Stimulated activated CD8-positive, alpha-beta memory T cell treated with anti-CD3 and anti-CD28 coated beads, Interleukin-15, amount 100 ng/mL, for 48 hours (primary cell): ENCODE data around the gene CXCL9.
"Not testable (repeated sequence)": the region's sequence is repeated elsewhere in the genome, so short reads cannot be mapped to it uniquely, and the experiment has no call there.

ENCODE experiments used
- DNase-seq, 2 donors: peaks; one replicate each; pipeline ENCODE4 v3.0.0-alpha.2; 2020; ENCODE audit warnings: low read depth in 2 of 2

CXCL9 gene

DNA sequence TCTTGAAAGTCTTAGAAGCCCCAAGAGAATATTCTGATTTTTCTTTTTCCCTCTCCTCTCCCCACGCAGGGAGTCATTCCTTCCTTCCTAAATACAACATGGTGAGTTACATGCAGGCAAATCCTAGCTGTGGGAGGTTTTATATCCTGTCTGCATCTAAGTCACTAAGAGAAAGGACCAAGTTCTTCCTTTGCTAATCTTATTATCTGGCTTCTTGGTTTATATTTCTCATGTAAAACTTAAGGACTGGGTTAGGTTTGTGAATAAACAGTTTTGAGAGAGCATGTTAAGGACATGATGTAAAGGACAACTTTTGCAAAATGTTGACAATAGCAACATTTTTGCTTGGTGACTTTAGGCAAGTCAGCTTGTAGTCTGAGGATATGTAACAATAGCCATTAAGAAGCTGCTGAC is 5.1 kb upstream of the CXCL9 start:
- DNase-seq, result no peak

DNA sequence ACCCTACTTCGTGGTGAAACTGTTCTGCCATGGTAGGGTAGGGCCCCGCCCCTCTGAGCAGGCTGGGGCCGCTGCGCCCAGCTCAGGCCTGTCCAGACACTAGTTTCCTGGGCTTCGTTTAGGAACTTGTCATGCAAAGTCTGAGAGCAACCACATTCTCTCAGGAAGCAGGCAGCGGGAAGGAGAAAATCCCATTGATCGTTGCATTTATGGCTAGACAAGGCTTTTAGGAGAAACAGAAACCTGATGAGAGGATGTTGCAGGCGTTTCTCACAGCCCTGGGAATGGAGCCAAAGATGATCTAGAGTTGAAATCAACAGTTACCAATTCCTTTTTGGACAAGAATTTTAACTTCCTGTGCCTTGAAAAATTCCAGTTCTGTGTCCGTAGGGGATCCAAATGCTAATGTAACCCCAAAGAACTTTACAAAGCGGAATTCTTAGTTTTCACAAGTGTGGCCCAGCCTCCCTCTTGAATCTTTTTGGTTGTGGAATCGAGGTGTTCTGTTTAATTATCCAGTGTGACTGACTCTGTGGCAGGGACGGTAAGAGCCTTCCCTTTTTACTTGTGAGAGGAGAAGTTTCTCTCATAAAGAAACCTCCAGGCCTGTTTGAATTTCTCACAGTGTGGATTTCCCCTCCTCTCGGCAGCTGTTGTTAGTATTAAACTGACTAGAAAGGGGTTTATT is 4.5 kb upstream of the CXCL9 start:
- no peak for DNase-seq

DNA sequence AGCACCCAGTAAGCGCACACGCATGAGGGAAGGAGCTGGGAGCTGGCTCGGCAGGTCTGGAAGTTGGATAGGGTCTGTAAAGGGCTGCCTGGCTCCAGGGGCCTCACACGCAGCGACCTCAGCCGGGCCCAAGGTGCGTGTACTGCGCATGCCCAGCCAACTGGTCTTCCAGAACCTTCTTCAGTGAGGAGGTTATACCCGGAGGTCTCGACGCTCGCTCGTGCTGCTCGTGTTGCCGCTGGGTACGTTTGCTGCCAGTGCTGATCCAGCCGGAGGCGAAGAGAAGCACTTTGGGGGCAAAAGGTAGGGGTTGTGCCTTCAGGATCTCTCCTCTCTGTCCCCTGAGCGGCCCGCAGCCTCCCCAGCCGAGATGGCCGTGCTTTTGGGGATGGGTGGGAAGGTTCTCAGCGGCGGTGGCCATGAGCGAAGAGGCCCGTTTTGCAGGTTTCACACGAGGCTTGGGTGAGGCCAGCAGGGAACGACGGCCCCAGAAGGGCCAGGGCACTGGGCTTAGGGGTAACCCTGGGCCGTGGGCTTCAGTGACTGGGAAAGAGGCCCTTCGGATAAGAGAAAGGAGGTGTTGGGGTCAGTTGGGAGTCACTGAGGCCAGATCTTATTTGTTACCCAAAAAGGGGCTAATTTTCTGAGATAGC is 3.8 kb upstream of the CXCL9 start:
- no peak for DNase-seq

DNA sequence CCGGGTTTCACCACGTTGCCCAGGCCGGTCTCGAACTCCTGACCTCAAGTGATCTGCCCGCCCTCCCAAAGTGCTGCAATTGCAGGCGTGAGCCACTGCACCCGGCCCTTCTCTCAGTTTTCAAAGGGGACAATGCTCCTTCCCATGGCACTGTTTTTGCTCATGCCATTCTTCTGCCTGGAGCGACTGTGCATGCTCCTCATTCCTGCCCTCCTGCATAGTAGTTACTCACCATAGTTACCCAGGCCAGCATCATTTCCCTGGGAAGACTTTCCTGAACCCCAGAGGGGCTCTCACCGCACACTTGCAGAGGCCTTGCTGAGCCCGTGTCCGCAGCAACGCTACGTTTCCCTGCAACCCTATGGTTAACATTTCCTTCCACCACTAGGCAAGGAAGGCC is 3.3 kb upstream of the CXCL9 start:
- DNase-seq, result no peak

DNA sequence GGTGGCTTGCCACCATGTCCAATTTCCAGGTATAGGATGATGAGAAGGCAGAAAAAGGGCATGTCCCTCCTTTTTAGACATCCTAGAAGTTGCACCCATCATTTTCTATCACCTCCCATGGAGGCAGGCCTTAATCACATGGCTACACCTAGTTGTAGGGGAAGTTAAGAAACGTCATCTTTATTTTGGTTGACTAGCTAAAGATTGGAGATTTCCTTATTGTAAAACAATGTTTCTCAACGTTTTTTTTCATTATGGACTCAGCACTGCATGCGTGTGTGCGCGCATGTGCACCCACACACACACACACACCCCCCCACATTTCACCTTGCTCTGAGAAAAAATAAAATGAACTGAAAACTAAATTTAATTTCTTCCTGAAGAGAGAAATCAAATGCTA is 2.0 kb upstream of the CXCL9 start:
- no peak for DNase-seq

DNA sequence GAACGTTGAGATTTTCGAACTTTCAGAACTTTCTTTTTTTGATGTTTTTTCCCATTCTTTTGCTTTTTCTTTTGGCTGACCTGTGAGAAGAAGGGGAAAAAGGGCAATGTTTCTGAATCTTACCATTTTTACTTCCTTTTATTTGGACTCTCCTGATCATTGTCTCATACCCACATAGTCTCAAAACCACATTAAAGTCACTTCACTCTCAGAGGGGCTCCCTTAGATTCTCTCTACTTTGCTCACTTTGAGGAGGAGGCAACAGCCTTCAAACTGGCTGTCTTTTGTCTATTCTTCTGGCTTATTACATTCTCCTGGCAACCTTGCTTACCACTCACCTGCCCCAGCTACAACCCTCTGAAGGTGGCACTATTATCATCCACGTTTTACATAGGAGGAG is 3.7 kb downstream of the CXCL9 start:
- DNase-seq, result no peak

DNA sequence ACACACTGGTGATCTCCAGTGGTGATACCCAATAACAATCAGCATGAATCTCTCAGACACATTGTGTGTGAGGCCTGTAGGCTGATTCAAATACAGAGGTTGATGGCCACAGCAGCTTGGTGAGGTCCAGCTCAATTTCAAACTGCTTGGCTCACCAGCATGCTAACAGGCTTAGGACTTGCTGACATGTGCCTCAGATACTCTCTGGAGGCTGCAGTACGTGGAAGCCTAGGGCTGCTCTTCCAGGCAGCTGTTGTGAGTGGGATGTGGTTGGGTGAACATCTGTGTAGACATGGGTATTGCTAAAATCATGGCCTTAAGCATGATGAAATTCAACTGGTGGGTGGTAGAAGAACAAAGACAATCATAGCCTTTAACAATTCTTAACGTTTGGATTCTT is 4.3 kb downstream of the CXCL9 start:
- DNase-seq, result no peak

DNA sequence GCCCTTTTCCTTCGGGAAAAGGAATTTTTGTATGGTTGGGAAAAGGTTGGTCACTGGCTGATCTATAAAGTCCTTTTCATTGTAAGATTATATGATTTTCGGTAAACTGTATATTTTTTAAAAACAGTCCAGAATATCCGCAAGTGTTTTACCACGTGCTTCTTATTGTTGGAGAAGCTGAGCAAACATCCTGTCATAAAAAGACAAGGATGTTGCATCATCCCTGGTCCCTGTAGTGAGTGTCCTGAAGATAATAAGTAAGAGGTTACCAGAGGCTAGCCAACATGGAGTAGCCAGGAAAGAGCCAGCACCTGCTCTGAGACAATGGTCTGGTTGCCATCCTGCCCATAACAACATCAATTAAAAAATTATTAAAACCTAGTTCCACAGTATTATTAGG is 5.1 kb downstream of the CXCL9 start:
- no peak for DNase-seq

DNA sequence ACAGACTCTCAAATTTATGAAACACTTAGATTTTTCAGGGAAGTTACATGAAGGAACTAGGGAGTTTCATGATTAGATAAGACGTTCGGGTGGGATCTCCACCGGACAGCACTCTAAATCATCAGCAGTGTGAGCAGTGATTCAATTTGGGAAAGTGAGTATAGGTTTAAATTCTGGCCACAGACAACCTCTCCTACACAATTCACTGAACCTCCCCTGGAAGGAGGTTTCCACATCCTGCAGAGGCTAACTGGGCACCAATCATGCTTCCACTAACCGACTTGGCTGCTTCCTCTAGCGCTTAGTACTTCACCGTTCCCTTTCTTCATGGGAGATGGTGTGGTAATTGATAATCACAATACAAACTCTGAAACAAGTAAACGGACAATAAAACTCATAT is 5.6 kb downstream of the CXCL9 start:
- DNase-seq, result no peak

DNA sequence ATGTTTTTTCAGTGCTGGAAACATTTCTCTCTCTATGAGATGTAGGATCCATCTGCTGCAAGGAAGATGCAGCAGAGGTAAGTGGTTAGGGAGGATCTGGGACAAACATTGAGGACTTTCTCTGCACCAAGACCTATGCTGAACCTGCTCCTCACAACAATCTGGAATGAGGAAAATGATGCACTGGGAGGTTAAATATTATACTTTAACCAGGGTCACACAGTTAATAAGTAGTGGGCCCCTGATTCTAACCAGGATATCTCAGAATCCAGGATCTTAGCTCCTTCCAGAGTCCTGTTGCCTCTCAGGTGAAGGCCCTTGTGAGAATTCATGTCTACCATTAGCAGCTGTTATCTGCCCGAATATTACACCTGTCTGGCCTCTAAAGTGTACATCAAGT is 7.0 kb downstream of the CXCL9 start:
- DNase-seq, result no peak

DNA sequence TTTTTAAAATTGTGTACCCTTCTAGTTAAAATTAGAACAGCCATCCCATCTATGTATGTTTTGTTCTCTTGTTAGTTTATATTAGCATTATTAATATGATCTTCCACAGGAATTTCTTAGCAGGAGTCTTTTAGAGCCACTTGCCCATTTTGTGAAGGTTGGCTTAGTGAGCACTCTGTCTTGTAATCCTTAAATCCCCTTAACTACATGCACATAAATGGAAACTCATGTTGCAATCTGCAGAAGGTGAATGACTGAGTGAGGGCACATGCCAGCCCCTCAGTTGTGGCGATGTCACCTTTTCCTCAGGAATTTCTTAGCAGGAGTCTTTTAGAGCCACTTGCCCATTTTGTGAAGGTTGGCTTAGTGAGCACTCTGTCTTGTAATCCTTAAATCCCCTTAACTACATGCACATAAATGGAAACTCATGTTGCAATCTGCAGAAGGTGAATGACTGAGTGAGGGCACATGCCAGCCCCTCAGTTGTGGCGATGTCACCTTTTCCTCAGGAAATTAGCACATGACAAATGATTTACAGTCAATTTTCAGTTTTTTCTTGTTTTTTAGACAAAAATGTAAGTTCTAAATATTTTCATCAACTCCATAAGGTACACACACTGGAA is 8.7 kb downstream of the CXCL9 start:
- not testable (repeated sequence) for DNase-seq

DNA sequence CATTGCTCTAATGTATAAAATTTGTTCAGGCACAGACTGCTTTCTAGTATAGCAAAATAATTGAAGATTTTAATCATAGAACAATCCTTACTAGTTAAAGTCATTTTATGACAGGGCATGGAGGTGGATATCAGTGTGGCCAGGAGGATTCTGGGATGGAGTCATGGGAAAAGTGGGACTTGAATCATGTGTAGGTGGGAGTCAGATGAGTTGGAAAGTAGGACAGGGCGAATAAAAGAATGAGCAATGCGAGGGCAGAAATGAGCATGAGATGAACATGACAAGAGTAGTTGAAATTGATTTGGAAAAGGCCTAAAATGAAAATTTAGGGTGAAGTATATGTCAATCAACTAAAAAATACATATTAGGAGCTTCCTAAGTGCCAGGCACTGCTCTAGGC is 9.4 kb downstream of the CXCL9 start:
- DNase-seq, result no peak

DNA sequence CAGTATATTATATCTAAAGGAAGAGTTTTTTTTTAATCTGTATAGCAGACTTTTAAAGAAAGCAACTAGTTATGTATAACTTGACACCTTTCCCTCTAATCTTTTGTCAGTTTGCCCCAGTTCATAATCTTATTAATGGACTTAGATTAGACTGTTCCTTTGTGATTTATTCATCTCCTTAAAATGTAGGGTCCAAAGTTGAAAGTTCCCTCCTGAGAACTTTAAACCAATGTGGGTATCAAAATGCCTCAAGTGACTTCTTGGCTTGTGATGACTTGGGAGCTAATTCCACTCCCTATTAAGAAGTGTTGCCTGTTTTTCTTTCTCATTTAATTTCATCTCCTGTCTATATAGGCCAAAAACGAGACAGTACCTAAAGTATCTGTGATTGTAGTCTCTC is 10.2 kb downstream of the CXCL9 start:
- no peak for DNase-seq

DNA sequence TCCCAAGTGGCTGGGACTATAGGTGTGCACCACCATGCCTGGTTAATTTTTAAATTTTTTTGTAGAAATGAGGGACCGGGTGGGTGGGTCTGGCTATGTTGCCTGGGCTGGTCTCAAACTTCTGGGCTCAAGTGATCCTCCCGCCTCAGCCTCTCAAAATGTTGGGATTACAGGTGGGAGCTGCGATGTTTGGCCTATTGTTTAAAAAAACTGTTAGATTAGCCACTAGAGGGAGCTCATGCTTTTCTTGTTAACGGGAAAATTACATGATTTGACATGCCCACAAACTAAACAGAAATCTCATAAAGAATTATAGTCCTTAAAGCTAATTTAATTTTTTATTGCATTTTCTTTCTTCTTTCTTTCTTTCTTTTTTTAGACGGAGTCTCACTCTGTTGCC is 11.6 kb downstream of the CXCL9 start:
- no peak for DNase-seq

DNA sequence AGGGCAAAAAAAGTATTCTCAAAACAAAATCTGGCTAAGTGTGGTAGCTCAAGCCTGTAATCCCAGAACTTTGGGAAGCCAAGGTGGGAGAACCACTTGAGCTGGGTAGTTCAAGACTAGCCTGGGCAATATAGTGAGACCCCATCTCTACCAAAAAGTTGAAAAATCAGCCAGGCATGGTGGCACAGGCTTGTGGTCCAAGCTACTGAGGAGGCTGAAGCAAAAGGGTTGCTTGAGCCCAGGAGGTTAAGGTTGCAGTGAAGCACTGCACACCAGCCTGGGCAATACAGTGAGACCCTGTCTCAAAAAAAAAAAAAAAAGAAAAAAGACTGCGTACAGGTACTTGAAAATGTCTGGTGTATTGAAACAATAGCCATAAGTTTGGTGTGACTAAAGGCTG is 14.8 kb downstream of the CXCL9 start:
- no peak for DNase-seq

DNA sequence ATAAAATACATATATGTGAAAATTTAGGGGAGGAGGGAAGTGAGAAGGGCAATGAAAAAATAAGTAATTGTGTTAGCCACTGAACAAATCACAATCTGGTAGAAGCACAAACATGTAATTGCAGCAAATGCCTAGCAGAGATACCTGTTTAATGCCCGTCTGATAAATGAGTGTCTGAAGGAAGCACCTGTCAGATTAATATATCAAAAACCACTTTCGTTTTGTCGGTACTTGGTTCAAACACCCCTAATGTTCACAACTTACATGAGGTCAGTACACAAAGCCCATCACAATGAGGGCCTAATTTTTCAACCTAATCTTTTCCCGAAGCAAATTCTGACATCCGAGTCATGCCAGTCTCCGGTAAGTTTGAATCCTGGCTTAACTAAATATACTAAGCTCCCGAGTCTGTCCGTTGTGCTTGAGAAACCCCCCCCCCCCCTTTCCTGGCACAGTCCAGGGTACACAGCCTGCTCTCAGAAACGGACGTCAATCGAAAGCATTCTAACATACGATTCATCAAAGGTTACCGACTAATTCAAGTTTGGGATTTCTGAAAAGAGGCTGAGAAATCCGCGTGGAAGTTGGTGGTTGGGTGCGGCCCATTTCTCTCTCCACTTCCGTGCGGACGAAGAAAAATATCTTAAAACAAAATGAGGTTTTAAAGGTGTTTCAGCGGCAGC is 17.3 kb downstream of the CXCL9 start:
- no peak for DNase-seq

DNA sequence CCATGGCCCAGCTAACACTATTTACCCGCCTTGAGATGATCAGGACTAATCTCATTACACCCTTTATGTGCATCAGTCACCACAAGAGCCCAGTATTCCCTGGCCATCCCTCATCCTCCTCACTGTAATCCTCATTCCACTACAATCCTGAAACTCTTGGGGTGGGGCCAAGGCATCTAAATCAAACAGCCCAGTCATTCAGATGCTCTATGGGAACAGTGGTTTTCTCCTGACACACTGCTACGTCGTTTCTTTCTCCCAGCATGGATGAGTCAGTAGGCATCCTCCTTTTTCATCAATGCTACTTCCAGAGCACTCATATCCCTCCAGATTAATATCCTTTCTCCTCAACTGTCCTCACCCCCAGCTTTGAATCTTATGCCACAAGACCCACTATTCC is 22.2 kb downstream of the CXCL9 start:
- no peak for DNase-seq

DNA sequence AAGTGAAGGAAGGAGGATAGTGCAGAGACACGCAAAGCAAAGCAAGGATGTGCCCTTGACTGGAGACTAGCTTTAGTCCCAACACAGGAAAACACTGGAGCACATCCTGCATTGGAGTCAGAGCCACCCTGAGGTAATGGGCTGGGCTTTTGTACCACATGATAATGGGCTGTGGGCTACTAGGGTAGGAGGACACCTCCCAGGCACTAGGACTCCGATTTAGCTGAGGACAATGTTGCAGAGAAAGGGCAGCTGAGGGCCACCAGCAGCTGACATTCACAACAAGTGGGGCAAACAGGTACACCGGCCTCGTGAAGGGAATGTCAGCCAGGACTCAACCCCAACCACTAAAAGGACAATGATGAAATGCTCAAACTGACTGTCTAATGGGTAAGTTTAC is 26.7 kb downstream of the CXCL9 start:
- no peak for DNase-seq

DNA sequence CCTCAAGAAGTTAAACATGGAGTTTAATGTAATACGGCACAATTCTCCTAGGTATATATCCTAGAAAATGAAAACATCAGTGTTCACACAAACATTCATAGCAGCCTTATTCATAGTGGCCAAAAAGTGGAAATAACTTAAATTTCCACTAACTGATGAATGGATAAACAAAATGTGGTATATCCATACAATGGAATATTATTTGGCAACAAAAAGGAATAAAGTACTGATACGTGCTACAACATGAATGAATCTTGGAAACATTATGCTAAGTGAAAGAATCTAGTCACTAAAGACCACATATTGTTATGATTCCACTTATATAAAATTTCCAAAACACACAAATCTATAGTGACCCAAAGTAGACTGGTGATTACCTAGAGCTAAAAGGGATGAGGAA is 31.1 kb downstream of the CXCL9 start:
- no peak for DNase-seq

DNA sequence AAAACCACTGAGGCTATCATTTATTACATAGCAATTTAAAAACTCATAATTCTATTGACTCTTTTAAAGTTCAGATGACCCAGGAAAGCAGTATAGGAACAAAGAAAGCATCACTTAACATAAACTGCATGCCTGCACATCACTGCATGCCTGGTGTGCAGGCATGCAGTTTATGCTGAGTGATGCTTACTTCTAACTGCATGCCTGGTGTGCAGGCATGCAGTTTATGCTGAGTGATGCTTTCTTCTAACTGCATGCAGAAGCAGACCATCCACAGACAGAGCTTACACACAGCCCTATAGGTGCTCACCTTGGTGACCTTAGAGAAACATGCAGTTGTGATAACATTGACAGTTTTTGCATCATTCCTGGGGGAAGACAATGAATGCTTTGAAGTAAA is 33.5 kb downstream of the CXCL9 start:
- DNase-seq, result no peak

DNA sequence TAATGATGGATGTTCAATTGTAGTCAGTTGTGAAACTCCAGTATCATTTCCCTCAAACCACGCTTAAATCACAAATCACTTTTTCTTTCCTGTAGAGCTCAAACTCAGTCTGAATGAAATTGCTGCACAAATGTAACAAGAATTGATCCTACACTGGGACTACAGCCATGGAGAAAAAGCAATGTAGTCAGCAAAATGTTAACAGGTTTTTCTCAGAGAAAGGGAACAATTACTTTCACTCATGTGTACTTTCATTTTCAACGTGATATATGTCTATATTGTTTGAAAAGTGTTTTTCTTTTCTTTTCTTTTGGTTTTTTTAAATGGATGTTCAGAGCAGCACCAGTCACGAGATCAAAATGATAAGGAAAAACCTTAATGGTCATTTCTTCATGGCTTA is 39.2 kb downstream of the CXCL9 start:
- no peak for DNase-seq

DNA sequence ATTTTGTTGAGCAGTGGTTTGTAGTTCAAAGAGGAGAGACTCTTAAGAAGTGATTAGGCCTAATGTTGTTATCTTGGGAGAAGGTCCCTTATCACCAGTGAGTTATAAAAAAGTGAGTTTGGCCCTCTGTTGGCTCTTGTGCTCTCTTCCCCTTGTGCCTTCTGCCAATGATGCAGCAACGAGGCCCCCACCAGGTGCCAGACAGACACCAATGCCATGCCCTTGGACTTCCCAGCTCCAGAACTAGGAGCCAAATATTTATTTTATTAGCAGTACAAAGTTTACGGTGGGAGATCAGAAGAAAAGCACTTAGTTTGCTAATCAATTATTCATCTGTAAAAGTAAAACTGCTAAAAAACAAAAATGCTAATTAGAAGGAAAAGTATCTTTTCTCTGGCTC is 43.8 kb downstream of the CXCL9 start:
- no peak for DNase-seq

DNA sequence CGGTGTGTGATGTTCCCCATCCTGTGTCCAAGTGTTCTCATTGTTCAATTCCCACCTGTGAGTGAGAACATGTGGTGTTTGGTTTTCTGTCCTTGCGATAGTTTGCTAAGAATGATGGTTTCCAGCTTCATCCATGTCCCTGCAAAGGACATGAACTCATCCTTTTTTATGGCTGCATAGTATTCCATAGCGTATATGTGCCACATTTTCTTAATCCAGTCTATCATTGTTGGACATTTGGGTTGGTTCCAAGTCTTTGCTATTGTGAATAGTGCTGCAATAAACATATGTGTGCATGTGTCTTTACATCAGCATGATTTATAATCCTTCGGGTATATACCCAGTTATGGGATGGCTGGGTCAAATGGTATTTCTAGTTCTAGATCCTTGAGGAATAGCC is 45.2 kb downstream of the CXCL9 start:
- not testable (repeated sequence) for DNase-seq
